Testis (tissue), 3 donors: Measurements from ENCODE around the gene FARP2. TPM values are rescaled to one million over a fixed set of nuclear protein-coding genes. Genes with fewer than 3 reads are reported as not detected.

ENCODE experiments used
- DNase-seq: peaks from one replicate; pipeline ENCODE4 v3.0.0-alpha.2; 2019
- H3K27ac ChIP-seq, 2 donors: fragments of 200-600 bp; sonication (generic); one replicate each; pipeline ENCODE4 v1.5.1; 2019
- H3K27me3 ChIP-seq: fragments of 200-600 bp; sonication (generic); one replicate; pipeline ENCODE4 v1.5.1; 2019
- H3K36me3 ChIP-seq: fragments of 200-600 bp; sonication (generic); one replicate; pipeline ENCODE4 v1.5.1; 2017; ENCODE audit warnings: low read depth; ENCODE audit errors: missing control alignments
- H3K4me1 ChIP-seq: fragments of 200-600 bp; sonication (generic); one replicate; pipeline ENCODE4 v1.5.1; 2019
- H3K4me3 ChIP-seq, 2 donors: fragments of 200-600 bp; sonication (generic); one replicate each; pipeline ENCODE4 v1.5.1; 2017 to 2019
- H3K9me3 ChIP-seq: fragments of 200-600 bp; sonication (generic); one replicate; pipeline ENCODE4 v1.5.1; 2017
- CTCF ChIP-seq, 3 experiments: fragments of 450-650 bp in 2 of 3; fragments of 200-600 bp in 1 of 3; sonication (generic) in 1 of 3; IDR thresholded peaks; one replicate each; pipeline ENCODE4 v1.5.1; 2016 to 2019; ENCODE audit warnings: antibody characterized with exemption in 3 of 3, mild to moderate bottlenecking in 2 of 3, moderate library complexity in 1 of 3
- POLR2A ChIP-seq: fragments of 450-650 bp; IDR thresholded peaks from one replicate; pipeline ENCODE4 v1.6.1; 2017; ENCODE audit warnings: antibody characterized with exemption, mild to moderate bottlenecking, moderate library complexity
- WGBS, 2 donors: methylation state at CpG; one replicate each; pipeline ENCODE4 v1.1.5; 2018; 5-methylcytosine and 5-hydroxymethylcytosine counted together
- intact Hi-C: fragments of 100-400 bp; cut with DNase I; formaldehyde crosslinking; loops from one replicate; pipeline ENCODE4 v1.15.1; 2023; ENCODE audit warnings: low total_unique reads
- polyA plus RNA-seq: library from polyadenylated mRNA; stranded (reverse); fragments of 350-450 nt; fragmentation: Illumina TruSeq; extraction: RNeasy Lipid Tissue Mini Kit (QIAGEN cat#74804); gene quantifications from one replicate; pipeline ENCODE4 v1.2.3, GENCODE V29; 2014; ENCODE audit warnings: low read depth, low replicate concordance; ENCODE audit not compliant: insufficient read depth
- total RNA-seq, 2 donors: library from RNA; depleted of rRNA; stranded (reverse); fragments of >200 nt; gene quantifications; one replicate each; pipeline ENCODE4 v1.2.3, GENCODE V29; 2016

FARP2 gene
- total and polyA plus RNA-seq, 3 donors from 2014 or later, result 69.8 to 145 (median 78.1) TPM

- Histone ChIP-seq H3K4me3 (peak overlapping the region; percentile 90 to 94), H3K27me3 (no peaks in the 10 kb centered on the region), H3K4me1 (peaks cover 22% of the 10 kb centered on the region), H3K36me3 (no peaks in the 10 kb centered on the region), H3K27ac (peak overlapping the region; percentile 98 to 99), H3K9me3 (no peaks in the 10 kb centered on the region)
- TF ChIP-seq CTCF (IDR thresholded peaks at IDR 0.05) (no peak), POLR2A (no peak)
- 3% methylated on average over 31 to 37 of the region's 38 CpGs for WGBS, 2 donors
- DNase-seq, result no peak
- intact Hi-C loops, result loop anchor here (2.0 kb wide), 1 partner anchor 42 kb away; no protein-coding TSS in a partner anchor
Measured at GRCh38 chr2:241314226-241315092, 41.6 kb upstream of the FARP2 start.

- DNase-seq, result peak; percentile 99
- no peaks in the 10 kb centered on the region for H3K9me3 ChIP-seq
- no peaks in the 10 kb centered on the region for H3K27me3 ChIP-seq
- 0 to 2% methylated on average over 28 to 65 of the region's 73 CpGs for WGBS, 2 donors
- H3K4me1 ChIP-seq, result peaks cover 22% of the 10 kb centered on the region
- H3K27ac ChIP-seq, result peak within 1 kb of the TSS; percentile 98 to 99
- intact Hi-C loops, result loop anchor here (2.0 kb wide), 1 partner anchor 42 kb away; no protein-coding TSS in a partner anchor
- H3K36me3 ChIP-seq, result no peaks in the 10 kb centered on the region
- H3K4me3 ChIP-seq, result peak within 1 kb of the TSS; percentile 90 to 94
- TF ChIP-seq POLR2A (peak; percentile 2), CTCF (IDR thresholded peaks at IDR 0.05) (peak in 2 of 3 experiments; percentile 1 to 4)
Measured at GRCh38 chr2:241315093-241315878, 40.8 kb upstream of the FARP2 start, which contains the start of gene HDLBP. HDLBP (minus strand) TSS chr2:241315672; CDS start chr2:241266869, 48,803 bp downstream.

- TF ChIP-seq POLR2A, result peak; percentile 57
- peak in 1 of 3 experiments; percentile 14 for TF ChIP-seq CTCF (IDR thresholded peaks at IDR 0.05)
- intact Hi-C loops, result loop anchor here (2.0 kb wide), 1 partner anchor 43 kb away; no protein-coding TSS in a partner anchor
- Histone ChIP-seq H3K36me3 (no peaks in the 10 kb centered on the region), H3K27ac (peak within 1 kb of the TSS; percentile 98 to 99), H3K4me3 (peak within 1 kb of the TSS; percentile 90 to 94), H3K27me3 (no peaks in the 10 kb centered on the region), H3K4me1 (peaks cover 25% of the 10 kb centered on the region), H3K9me3 (no peaks in the 10 kb centered on the region)
- 0% methylated on average over 9 to 41 of the region's 75 CpGs for WGBS, 2 donors
- peak; percentile 86 for DNase-seq
Measured at GRCh38 chr2:241315879-241316631, 40.0 kb upstream of the FARP2 start, which contains the start of gene SEPTIN2. SEPTIN2 (plus strand) TSS chr2:241315925; CDS start chr2:241324233, 8,308 bp downstream.

GRCh38 chr2:241316825-241317224, 39.3 kb upstream of the FARP2 start:
- no peaks in the 10 kb centered on the region for H3K27me3 ChIP-seq
- no peak for TF ChIP-seq CTCF (IDR thresholded peaks at IDR 0.05)
- no peak for TF ChIP-seq POLR2A
- no peaks in the 10 kb centered on the region for H3K9me3 ChIP-seq
- H3K4me1 ChIP-seq, result peaks cover 33% of the 10 kb centered on the region
- peak overlapping the region; percentile 90 to 94 for H3K4me3 ChIP-seq
- peak overlapping the region; percentile 98 to 99 for H3K27ac ChIP-seq
- WGBS, 2 donors, result 1 to 17% methylated on average over 4 of the region's 4 CpGs
- no peak for DNase-seq
- no peaks in the 10 kb centered on the region for H3K36me3 ChIP-seq
- intact Hi-C loops, result no loop called here
